ENCODE data around the gene IFI16.

- TF ChIP-seq, protein P1, sequence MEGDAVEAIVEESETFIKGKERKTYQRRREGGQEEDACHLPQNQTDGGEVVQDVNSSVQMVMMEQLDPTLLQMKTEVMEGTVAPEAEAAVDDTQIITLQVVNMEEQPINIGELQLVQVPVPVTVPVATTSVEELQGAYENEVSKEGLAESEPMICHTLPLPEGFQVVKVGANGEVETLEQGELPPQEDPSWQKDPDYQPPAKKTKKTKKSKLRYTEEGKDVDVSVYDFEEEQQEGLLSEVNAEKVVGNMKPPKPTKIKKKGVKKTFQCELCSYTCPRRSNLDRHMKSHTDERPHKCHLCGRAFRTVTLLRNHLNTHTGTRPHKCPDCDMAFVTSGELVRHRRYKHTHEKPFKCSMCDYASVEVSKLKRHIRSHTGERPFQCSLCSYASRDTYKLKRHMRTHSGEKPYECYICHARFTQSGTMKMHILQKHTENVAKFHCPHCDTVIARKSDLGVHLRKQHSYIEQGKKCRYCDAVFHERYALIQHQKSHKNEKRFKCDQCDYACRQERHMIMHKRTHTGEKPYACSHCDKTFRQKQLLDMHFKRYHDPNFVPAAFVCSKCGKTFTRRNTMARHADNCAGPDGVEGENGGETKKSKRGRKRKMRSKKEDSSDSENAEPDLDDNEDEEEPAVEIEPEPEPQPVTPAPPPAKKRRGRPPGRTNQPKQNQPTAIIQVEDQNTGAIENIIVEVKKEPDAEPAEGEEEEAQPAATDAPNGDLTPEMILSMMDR (conservative IDR thresholded peaks at IDR 0.05), result no peak
- TF ChIP-seq EZH2 (IDR thresholded peaks at IDR 0.05; ENCODE audit: low read depth), result no peak
These were observed 46.7 kb upstream of the IFI16 start for GRCh38 chr1:158962983-158963382.

Measured in PC-9 (cell line).